Calu3 (cell line): Measurements from ENCODE around the gene CRYBG3. TPM values are rescaled to one million over a fixed set of nuclear protein-coding genes. Genes with fewer than 3 reads are reported as not detected.

Source experiments
- BruUV-seq: library from RNA; stranded (reverse); fragments of 400-500 nt; replicated peaks from 2 replicates; lab custom pipeline; 2021; lab: Mats Ljungman, UMichigan
- CTCF ChIA-PET: fragments of 300-600 bp; sonication (Branson Sonifier 250); formaldehyde crosslinking; loops from one replicate; lab custom pipeline; 2022; ENCODE audit warnings: antibody characterized with exemption; lab: Charles Lee
- DNase-seq: peaks from one replicate; pipeline ENCODE4 v3.0.0; 2022
- H3K27ac Mint-ChIP-seq: one replicate; pipeline ENCODE4 v1.8.0; 2022; ENCODE audit warnings: mixed read lengths; ENCODE audit not compliant: unreplicated experiment
- H3K27me3 Mint-ChIP-seq: one replicate; pipeline ENCODE4 v1.8.0; 2022; ENCODE audit warnings: mixed read lengths; ENCODE audit not compliant: unreplicated experiment
- H3K36me3 Mint-ChIP-seq: one replicate; pipeline ENCODE4 v1.8.0; 2022; ENCODE audit warnings: mild to moderate bottlenecking, moderate library complexity, mixed read lengths; ENCODE audit not compliant: insufficient read depth, unreplicated experiment
- H3K4me1 Mint-ChIP-seq: one replicate; pipeline ENCODE4 v1.8.0; 2022; ENCODE audit warnings: mild to moderate bottlenecking, low read depth, mixed read lengths; ENCODE audit not compliant: unreplicated experiment
- H3K4me3 Mint-ChIP-seq: one replicate; pipeline ENCODE4 v1.8.0; 2022; ENCODE audit warnings: mild to moderate bottlenecking, low read depth, moderate library complexity, mixed read lengths; ENCODE audit not compliant: unreplicated experiment
- H3K9me3 Mint-ChIP-seq: one replicate; pipeline ENCODE4 v1.8.0; 2022; ENCODE audit warnings: low read depth, mixed read lengths; ENCODE audit not compliant: unreplicated experiment
- intact Hi-C: fragments of 100-400 bp; cut with micrococcal nuclease; formaldehyde crosslinking; loops from one replicate; pipeline ENCODE4 v1.10.0; 2022; ENCODE audit not compliant: unreplicated experiment
- total RNA-seq: library from RNA; stranded (reverse); gene quantifications from 2 replicates; pipeline ENCODE4 v1.2.3, GENCODE V29; 2022
- TF ChIP-seq, protein P1 (sequence below): fragments of 200-600 bp; IDR thresholded peaks from one replicate; pipeline ENCODE4 v1.8.0; 2022; ENCODE audit warnings: antibody characterized with exemption; ENCODE audit not compliant: unreplicated experiment

CRYBG3 gene
- total RNA-seq, 1 experiment from 2014 or later: 10.3 TPM

DNA sequence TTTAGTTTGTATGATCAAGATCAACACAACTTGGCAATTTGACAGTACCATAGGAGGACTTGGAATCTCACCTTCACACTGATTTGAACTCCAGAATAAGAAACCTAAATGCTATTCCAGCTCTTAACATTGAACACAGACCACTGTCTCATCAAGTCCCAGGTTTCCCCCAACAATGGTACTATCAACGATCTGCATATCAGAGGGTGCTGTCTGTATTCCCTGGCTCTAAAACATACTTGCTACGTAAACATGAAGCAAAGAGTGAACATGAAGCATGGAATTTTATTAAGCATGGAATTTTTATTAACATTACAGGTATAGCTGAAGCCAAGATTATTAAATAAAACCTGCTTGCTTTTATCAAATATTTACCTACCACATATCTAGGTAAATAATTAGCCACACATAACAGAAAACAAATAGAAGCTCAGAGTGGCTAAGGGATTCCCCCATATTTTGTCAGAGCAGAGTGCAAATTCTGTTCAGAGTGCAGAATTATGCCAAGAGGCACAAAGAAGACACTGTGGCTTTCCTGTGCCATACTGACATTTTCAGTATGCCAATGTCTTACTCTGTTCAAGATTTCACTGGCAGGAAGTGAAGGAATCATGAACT lies 172.6 kb downstream of the CRYBG3 start:
- peaks cover 17% of the 10 kb centered on the region for H3K4me1 Mint-ChIP-seq
- DNase-seq: no peak
- H3K36me3 Mint-ChIP-seq: no peaks in the 10 kb centered on the region
- intact Hi-C loops: loop anchor here (2.0 kb wide), 1 partner anchor 18 kb away; no protein-coding TSS in a partner anchor
- TF ChIP-seq, protein P1, sequence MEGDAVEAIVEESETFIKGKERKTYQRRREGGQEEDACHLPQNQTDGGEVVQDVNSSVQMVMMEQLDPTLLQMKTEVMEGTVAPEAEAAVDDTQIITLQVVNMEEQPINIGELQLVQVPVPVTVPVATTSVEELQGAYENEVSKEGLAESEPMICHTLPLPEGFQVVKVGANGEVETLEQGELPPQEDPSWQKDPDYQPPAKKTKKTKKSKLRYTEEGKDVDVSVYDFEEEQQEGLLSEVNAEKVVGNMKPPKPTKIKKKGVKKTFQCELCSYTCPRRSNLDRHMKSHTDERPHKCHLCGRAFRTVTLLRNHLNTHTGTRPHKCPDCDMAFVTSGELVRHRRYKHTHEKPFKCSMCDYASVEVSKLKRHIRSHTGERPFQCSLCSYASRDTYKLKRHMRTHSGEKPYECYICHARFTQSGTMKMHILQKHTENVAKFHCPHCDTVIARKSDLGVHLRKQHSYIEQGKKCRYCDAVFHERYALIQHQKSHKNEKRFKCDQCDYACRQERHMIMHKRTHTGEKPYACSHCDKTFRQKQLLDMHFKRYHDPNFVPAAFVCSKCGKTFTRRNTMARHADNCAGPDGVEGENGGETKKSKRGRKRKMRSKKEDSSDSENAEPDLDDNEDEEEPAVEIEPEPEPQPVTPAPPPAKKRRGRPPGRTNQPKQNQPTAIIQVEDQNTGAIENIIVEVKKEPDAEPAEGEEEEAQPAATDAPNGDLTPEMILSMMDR: no peak
- no peaks in the 10 kb centered on the region for H3K27me3 Mint-ChIP-seq
- no peak overlapping the region for H3K27ac Mint-ChIP-seq
- no peaks in the 10 kb centered on the region for H3K9me3 Mint-ChIP-seq
- CTCF ChIA-PET: interaction anchor here (0.5 kb wide), 1 partner anchor 92 kb away, joined by 7 read pairs; no protein-coding TSS in a partner anchor
- BruUV-seq: no TSS peak
- no peak overlapping the region for H3K4me3 Mint-ChIP-seq

Other genes starting within 250 kb of the CRYBG3 start
- gene ARL6, start 57.3 kb upstream of the CRYBG3 start, total RNA-seq: 5.2 and 5.6 TPM in 2 replicates
- 32.1 and 36.3 TPM in 2 replicates for gene RIOX2, start 150.4 kb downstream of the CRYBG3 start, total RNA-seq
- gene GABRR3, start 213.3 kb downstream of the CRYBG3 start, total RNA-seq: not detected in 2 replicates